ENCODE results near the gene BATF3.

DNA sequence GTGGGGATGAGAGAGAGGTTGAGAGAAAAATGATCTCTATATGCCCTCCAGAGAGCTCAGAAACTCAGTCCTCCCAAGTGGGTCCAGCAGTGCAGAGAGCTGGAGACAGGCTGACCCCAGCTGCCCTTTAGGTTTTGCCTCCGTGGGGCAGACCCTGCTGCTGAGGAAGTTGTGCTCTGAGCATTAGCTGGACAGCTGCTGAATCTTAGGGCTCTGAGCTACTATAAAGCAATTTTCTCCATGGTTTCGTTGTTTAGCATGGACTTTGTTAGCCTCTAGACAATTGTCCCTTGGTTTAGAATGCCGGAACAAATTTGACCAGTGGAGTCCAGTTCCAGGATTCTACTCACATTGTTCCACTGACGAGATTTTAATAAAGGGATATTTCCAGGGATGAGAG lies 22.1 kb downstream of the BATF3 start:
- TF ChIP-seq POLR2A (IDR thresholded peaks at IDR 0.05), result no peak
- TF ChIP-seq, protein P1, sequence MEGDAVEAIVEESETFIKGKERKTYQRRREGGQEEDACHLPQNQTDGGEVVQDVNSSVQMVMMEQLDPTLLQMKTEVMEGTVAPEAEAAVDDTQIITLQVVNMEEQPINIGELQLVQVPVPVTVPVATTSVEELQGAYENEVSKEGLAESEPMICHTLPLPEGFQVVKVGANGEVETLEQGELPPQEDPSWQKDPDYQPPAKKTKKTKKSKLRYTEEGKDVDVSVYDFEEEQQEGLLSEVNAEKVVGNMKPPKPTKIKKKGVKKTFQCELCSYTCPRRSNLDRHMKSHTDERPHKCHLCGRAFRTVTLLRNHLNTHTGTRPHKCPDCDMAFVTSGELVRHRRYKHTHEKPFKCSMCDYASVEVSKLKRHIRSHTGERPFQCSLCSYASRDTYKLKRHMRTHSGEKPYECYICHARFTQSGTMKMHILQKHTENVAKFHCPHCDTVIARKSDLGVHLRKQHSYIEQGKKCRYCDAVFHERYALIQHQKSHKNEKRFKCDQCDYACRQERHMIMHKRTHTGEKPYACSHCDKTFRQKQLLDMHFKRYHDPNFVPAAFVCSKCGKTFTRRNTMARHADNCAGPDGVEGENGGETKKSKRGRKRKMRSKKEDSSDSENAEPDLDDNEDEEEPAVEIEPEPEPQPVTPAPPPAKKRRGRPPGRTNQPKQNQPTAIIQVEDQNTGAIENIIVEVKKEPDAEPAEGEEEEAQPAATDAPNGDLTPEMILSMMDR (IDR thresholded peaks at IDR 0.05 in 4 of 5, conservative IDR thresholded peaks at IDR 0.05 in 1 of 5), result no peak

All from gastrocnemius medialis (tissue), 4 donors.